ENCODE results near the gene L3HYPDH. TPM values are rescaled to one million over a fixed set of nuclear protein-coding genes. Genes with fewer than 3 reads are reported as not detected.
A peak's percentile ranks its signal among the peaks of the same experiment; 100 is the strongest.

The L3HYPDH gene
- total RNA-seq, 1 donor from 2014 or later, result 6.8 TPM

- Mint-ChIP-seq H3K9me3 (ENCODE audit: unreplicated experiment) (peaks cover 6% of the 10 kb centered on the region), H3K27ac (ENCODE audit: unreplicated experiment) (no peak within 1 kb of the TSS), H3K27me3 (ENCODE audit: unreplicated experiment) (no peaks in the 10 kb centered on the region), H3K36me3 (ENCODE audit: unreplicated experiment) (no peaks in the 10 kb centered on the region), H3K4me3 (ENCODE audit: unreplicated experiment) (peak within 1 kb of the TSS; percentile 88), H3K4me1 (ENCODE audit: low read depth, unreplicated experiment) (no peaks in the 10 kb centered on the region)
- TF ChIP-seq, protein P1, sequence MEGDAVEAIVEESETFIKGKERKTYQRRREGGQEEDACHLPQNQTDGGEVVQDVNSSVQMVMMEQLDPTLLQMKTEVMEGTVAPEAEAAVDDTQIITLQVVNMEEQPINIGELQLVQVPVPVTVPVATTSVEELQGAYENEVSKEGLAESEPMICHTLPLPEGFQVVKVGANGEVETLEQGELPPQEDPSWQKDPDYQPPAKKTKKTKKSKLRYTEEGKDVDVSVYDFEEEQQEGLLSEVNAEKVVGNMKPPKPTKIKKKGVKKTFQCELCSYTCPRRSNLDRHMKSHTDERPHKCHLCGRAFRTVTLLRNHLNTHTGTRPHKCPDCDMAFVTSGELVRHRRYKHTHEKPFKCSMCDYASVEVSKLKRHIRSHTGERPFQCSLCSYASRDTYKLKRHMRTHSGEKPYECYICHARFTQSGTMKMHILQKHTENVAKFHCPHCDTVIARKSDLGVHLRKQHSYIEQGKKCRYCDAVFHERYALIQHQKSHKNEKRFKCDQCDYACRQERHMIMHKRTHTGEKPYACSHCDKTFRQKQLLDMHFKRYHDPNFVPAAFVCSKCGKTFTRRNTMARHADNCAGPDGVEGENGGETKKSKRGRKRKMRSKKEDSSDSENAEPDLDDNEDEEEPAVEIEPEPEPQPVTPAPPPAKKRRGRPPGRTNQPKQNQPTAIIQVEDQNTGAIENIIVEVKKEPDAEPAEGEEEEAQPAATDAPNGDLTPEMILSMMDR (IDR thresholded peaks at IDR 0.05; ENCODE audit: partially characterized antibody, unreplicated experiment), result no peak
- no peak for DNase-seq
Measured at GRCh38 chr14:59465316-59466135, 18.7 kb downstream of the L3HYPDH start, which contains the start of gene GPR135. TSS of gene GPR135 (minus strand) at chr14:59465380. CDS start at chr14:59465226, 154 bp downstream.

- TF ChIP-seq, protein P1 (IDR thresholded peaks at IDR 0.05; ENCODE audit: partially characterized antibody, unreplicated experiment), result no peak
- H3K4me1 Mint-ChIP-seq (ENCODE audit: low read depth, unreplicated experiment), result no peaks in the 10 kb centered on the region
- H3K36me3 Mint-ChIP-seq (ENCODE audit: unreplicated experiment), result no peaks in the 10 kb centered on the region
- DNase-seq, result peak; percentile 76
- H3K4me3 Mint-ChIP-seq (ENCODE audit: unreplicated experiment), result peak overlapping the region; percentile 88
- H3K27me3 Mint-ChIP-seq (ENCODE audit: unreplicated experiment), result no peaks in the 10 kb centered on the region
- peaks cover 6% of the 10 kb centered on the region for H3K9me3 Mint-ChIP-seq (ENCODE audit: unreplicated experiment)
- no peak overlapping the region for H3K27ac Mint-ChIP-seq (ENCODE audit: unreplicated experiment)
Measured at GRCh38 chr14:59464486-59465315, 19.5 kb downstream of the L3HYPDH start.

DNA sequence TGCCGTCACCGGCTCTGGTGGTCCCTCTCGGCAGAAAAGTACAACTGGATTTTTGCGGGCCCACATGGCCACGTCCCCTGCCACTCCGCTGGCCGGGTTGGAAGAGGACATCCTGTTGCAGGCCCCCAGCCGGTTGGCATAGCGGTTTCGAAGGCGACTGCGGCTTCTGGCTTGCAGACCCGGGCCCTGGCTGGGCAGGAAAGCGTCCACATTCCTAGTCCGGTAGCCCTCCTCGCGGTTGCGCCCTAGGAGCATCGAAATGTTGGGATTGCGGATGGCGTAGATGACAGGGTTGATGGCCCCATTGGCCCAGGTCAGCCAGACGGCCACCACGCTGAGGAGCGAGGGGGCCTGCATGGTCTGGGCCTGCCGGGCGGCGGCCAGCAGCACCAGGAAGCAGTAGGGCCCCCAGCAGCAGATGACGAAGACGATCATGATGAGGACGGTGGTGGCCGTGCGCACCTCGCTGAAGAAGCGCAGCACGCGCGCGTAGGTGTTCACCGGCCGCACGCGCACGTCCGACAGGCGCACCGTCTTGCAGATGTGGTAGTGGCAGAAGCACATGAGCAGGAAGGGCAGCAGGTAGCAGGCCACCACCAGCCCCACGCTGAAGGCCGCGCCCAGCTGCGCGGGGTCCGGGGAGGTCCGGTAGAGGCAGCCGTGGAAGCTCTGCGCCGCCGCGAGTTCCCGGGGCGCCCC, 20.3 kb downstream of the L3HYPDH start:
- no peaks in the 10 kb centered on the region for H3K36me3 Mint-ChIP-seq (ENCODE audit: unreplicated experiment)
- H3K9me3 Mint-ChIP-seq (ENCODE audit: unreplicated experiment), result peaks cover 6% of the 10 kb centered on the region
- no peak overlapping the region for H3K27ac Mint-ChIP-seq (ENCODE audit: unreplicated experiment)
- H3K27me3 Mint-ChIP-seq (ENCODE audit: unreplicated experiment), result no peaks in the 10 kb centered on the region
- no peaks in the 10 kb centered on the region for H3K4me1 Mint-ChIP-seq (ENCODE audit: low read depth, unreplicated experiment)
- peak overlapping the region; percentile 87 for H3K4me3 Mint-ChIP-seq (ENCODE audit: unreplicated experiment)
- peak; percentile 20 for DNase-seq
- TF ChIP-seq, protein P1 (IDR thresholded peaks at IDR 0.05; ENCODE audit: partially characterized antibody, unreplicated experiment), result no peak

DNA sequence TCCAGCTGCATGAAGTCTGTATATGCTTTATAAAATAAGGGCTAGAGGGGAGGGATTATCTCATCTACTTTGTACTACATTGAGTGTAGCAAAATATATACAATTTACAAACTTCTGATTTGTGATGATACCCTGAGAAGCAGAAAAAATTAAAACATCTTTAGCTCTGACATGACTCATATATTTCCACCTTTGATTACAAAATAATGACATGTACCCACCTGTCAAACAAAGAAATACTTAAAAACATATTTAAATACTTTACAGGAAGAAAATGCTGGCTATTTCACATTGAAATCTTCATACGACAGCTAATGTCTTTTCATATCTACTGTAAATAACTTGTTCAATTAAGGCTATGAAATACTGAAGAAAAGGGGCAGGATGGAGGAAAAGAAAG, 22.3 kb downstream of the L3HYPDH start:
- TF ChIP-seq, protein P1 (IDR thresholded peaks at IDR 0.05; ENCODE audit: partially characterized antibody, unreplicated experiment), result no peak
- H3K36me3 Mint-ChIP-seq (ENCODE audit: unreplicated experiment), result peaks cover 9% of the 10 kb centered on the region
- no peaks in the 10 kb centered on the region for H3K27me3 Mint-ChIP-seq (ENCODE audit: unreplicated experiment)
- H3K4me1 Mint-ChIP-seq (ENCODE audit: low read depth, unreplicated experiment), result no peaks in the 10 kb centered on the region
- H3K27ac Mint-ChIP-seq (ENCODE audit: unreplicated experiment), result no peak overlapping the region
- H3K4me3 Mint-ChIP-seq (ENCODE audit: unreplicated experiment), result no peak overlapping the region
- no peak for DNase-seq
- peaks cover 6% of the 10 kb centered on the region for H3K9me3 Mint-ChIP-seq (ENCODE audit: unreplicated experiment)
